ENCODE results near the gene RNF10.

GRCh38 chr12:120537856-120538220 is 3.7 kb downstream of the RNF10 start:
- TF ChIP-seq POLR2A (IDR thresholded peaks at IDR 0.05; ENCODE audit: low read depth) (no peak), EP300 (IDR thresholded peaks at IDR 0.05) (no peak), CTCF (IDR thresholded peaks at IDR 0.05) (no peak)

Measured in esophagus muscularis mucosa (tissue), 4 donors.